VCaP (cell line): ENCODE results near the gene LONP2.

ENCODE experiments used
- H3K27ac ChIP-seq: fragments of 450-650 bp; 2 replicates; pipeline ENCODE4 v1.5.1; 2017
- CTCF ChIP-seq: fragments of 450-650 bp; conservative IDR thresholded peaks from 2 replicates; pipeline ENCODE4 v1.5.1; 2017; ENCODE audit warnings: mild to moderate bottlenecking, moderate library complexity

The LONP2 gene

GRCh38 chr16:48223490-48223889, 20.6 kb upstream of the LONP2 start:
- no peak for TF ChIP-seq CTCF
- H3K27ac ChIP-seq, result no peak overlapping the region

GRCh38 chr16:48225456-48225855, 18.6 kb upstream of the LONP2 start:
- no peak for TF ChIP-seq CTCF

GRCh38 chr16:48231727-48232492, 12.2 kb upstream of the LONP2 start:
- TF ChIP-seq CTCF, result peak; percentile 23; the same call in 1 of the 2 replicates

More at GRCh38 chr16:48225456-48225855, 18.6 kb upstream of the LONP2 start:
- no peak overlapping the region for H3K27ac ChIP-seq

GRCh38 chr16:48232493-48233040, 11.5 kb upstream of the LONP2 start:
- TF ChIP-seq CTCF, result no peak
- no peak overlapping the region for H3K27ac ChIP-seq

More at GRCh38 chr16:48231727-48232492, 12.2 kb upstream of the LONP2 start:
- no peak overlapping the region for H3K27ac ChIP-seq

GRCh38 chr16:48234630-48235029, 9.5 kb upstream of the LONP2 start:
- no peak overlapping the region; the same call in 1 of the 2 replicates for H3K27ac ChIP-seq
- no peak for TF ChIP-seq CTCF

GRCh38 chr16:48235058-48235555, 9.0 kb upstream of the LONP2 start:
- TF ChIP-seq CTCF, result no peak
- H3K27ac ChIP-seq, result peak overlapping the region; percentile 49

GRCh38 chr16:48235556-48236136, 8.5 kb upstream of the LONP2 start:
- TF ChIP-seq CTCF, result no peak
- H3K27ac ChIP-seq, result peak overlapping the region; percentile 49
